GM21515 (cell line): Measurements from ENCODE around the gene RGS6.

Experiments
- ATAC-seq: cut with Tn5 transposase; IDR thresholded peaks from one replicate; pipeline ENCODE4 v1.9.1; 2021; ENCODE audit not compliant: unreplicated experiment

Gene RGS6

DNA sequence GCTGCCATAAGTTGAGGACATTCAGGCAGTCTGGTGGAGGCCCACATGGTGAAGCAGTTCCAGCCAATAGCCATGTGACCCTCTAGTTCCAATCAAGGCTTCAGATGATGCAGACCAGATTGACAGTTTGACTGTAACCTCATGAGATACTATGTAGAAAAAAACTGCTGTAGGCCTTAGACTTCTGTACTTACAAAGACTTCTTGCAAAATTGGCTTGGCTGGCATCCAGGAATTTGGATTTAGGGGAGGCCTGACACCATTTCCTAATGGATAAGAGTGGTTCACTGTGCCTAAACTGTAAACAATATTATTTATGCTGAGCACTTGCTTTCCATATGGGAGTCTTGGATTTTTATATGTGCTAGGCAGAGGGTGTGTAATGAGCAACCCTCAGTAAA, 76.4 kb downstream of the RGS6 start:
- ATAC-seq, result no peak

DNA sequence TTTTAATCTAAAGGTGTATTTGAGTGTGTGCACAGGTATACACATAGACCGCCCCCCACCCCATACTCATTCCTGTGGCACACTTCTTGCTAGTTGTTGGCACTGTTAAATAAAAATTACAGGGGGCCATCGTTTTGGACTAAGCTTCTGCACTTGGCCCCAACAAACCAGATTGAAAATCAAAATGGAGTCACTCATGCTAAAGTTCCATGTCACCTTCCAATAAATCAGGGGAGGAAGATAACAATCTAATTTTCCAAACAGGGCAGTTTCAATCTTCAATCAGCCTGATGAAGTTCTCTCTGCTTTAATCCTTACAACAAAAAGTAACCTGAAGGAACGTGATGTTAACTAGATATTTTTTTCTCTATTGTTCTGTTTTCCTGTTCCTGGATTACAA, 78.2 kb downstream of the RGS6 start:
- no peak for ATAC-seq

DNA sequence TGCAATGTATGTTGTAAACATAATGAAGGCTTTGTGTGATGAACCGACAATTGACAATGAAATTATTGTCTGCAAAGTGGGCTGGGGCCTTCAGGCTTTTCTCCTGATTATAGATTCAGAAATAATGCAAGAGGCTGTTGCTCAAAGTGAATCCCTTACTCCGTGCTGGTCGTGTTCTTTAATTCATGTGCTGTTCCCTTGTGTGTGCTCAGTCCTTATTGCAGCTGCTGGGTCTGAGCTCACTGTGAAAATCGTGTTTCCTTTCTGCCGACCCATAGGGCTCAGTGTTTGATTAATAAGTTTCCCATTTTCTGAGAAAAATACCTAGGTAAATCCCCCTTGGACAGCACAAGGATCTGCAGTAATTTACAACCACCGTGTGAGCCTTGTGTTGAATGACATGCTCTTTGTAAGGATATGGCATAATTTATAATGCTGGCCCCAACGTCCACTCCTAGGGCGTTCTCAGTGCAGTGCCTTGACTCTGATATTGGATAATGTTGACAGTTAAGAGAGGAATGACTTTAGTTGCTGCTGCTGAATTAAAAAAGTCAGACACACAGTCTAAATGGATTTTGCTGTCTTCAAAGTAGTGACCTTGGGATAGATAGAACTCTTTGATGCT, 81.6 kb downstream of the RGS6 start:
- ATAC-seq, result no peak

DNA sequence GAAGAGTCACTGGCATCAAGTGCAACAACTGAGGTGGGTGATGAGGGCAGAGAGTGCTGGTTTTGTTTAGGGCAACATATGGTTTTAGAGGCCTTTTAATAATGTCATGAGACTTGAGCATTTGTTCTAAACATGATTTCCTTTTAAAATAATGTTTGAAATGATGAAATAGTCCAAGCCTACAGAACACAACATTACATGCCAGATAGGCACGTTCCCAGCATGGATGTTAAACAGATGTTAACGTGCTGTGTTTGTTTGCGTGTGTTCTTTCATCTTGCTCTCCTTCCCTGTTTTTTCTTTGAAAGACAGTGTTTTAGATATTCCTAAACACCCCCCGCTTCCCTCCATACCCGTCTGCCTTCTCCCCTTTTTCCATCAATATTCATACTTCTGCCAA, 82.3 kb downstream of the RGS6 start:
- no peak for ATAC-seq

DNA sequence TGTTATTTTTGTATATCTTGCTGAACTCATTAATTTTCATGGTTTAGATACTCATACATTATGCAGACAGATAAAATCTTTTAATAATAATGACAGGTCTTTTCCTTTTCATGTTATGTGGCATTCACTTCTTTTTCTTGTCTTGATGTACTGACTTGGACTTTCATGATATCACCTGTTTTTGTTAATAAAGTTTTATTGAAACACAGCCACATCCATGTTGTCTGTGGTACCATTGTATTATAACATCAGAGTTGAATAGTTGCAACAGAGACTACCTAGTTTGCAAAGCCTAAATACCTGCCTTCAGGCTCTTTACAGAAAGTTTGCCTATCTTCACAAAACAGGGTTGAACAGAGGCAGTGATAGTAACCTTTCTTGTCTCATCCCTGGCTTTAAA, 85.1 kb downstream of the RGS6 start:
- no peak for ATAC-seq

DNA sequence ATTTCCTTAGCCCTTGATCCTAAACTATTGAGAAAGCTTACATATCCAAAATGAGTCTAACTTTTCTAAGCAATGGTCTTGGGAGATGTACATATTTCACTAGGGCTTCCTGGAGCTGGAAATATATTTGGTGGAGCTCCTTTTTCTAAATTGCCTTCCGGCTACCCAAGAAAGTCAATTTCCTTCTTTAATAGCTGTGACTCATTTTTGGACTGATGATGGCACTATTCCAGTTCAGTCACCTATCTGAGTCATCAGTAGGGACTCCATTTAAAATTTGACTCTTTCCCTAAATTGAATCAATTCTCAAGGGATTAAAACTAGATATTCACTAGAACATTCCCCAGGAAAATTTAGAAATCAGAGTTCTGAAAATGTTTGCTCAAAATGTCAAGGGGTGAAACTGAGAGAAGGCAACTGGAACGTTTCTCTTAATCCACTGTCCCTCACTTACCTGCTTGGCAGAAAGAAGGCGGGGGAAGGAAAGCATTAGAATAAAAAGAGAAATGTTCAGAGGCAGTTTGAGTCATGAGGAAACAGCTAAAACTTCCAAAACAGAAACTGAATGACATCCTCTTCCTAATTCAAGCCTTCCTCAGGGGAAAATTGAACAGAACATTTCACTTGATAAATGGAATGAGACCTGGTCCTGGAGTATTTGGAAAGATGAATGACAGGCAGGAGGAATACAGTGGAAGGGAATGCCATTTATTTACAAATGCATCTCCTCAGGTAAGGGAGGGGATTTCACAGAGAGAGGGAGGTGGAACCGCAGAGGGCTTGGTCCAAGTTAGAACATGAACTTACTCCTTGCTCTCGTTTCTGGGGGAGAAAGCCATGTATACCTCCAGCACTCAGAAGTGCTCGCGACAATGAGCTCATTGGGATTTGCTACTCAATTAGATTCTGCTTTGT, 91.2 kb downstream of the RGS6 start:
- no peak for ATAC-seq

DNA sequence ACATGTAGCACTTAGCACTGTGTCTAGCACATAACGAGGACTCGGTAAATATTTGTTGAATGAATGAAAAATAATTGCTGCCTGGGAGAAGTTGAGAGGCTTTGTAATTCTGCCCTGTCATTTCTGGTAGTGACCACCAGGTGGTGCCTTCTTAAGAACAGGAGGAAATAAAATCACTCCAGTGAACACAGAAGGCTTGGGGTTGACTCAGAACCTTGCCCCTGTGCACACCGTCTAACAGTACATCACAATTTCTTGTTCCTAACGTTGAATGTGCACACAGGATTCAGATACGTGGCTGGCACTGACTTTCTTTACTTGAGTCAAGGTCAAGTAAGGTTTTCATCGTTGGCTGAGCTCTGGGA, 91.8 kb downstream of the RGS6 start:
- no peak for ATAC-seq

DNA sequence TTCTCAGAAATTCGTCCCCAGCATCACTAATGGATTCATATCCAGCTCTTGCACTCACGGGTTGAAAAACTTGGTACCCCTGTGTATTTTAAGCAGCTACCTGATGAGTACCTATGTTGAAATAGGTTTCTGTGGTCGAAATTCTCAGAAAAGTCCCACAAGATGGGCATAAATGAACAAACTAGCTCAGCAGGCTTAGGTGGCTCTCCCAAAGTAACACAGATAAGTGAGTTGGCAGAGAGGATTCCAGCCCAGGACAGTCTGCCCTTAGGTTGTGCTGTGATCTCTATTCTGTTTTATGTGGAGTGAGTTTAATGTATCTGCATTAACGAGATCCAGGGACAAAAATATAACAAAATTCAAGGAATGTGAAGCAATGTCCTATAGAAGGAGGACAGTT, 92.3 kb downstream of the RGS6 start:
- ATAC-seq, result no peak

DNA sequence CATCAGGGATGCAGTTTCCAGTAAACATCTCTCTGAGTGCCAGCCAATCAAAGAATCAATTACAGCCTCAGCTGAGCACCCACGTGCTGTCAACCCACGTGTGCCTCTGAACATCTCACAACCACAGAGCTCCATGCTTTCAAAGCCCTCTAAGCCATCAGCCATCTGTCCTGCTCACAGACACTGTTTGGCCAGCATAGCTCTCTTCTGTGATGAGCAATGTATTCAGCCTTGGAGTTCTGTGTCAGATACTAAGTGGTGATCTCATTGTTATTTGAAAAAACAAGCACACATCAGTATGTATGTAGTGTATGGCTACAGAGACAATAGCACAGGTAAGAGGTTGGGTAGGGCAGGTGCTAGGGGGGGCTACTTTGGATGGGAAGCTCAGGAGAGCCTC, 94.3 kb downstream of the RGS6 start:
- no peak for ATAC-seq

DNA sequence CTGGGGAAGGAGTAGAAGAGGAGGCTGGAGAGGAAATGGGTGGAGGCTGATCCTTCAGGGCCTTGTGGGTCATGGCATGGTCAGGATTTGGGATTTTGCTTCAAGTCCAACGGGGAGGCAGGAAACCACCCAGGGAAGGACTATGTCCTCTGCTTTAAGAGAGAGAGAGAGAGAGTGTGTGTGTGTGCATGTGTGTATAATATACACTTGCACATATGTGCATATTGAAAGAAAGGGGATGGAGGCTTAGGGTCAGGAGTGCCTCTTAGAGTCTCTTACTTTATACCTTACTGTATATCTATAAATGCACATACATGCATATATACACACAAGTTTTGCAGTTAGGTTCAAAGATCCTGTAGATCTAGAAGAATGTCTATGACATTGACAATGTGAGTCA, 94.8 kb downstream of the RGS6 start:
- no peak for ATAC-seq

DNA sequence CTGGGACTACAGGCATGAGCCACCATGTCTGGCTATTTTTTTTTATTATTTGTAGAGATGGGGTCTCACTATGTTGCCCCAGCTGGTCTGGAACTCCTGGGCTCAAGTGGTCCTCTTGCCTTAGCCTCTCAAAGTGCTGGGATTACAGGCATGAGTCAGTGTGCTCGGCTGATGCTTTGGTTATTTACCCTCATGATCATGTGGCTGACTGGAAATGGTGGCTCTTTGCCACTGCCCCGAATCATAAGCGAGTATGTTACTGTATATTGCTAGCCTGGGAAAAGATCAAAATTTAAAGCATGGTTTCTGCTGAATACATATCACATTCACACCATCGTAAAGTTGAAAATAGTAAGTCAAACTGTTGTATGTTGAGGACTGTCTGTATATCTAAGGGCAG, 101.1 kb downstream of the RGS6 start:
- no peak for ATAC-seq

DNA sequence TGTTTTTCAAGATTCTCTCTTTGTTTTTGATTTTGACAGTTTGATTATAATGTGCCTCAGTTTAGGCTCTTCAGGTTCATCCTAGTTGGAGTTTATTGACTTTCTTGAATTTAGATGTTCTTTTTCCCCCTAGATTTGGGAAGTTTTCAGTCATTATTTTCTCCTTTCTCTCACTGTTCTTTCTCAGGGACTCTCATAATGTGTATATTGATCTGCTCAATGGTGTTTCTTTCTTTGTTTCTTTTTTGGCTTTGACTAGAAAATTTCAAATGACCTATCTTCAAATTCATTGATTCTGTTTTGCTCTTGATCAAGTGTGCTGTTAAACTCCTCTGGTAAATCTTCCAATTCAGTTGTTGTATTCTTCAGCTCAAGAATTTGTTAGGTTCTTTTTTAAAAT, 108.3 kb downstream of the RGS6 start:
- no peak for ATAC-seq

DNA sequence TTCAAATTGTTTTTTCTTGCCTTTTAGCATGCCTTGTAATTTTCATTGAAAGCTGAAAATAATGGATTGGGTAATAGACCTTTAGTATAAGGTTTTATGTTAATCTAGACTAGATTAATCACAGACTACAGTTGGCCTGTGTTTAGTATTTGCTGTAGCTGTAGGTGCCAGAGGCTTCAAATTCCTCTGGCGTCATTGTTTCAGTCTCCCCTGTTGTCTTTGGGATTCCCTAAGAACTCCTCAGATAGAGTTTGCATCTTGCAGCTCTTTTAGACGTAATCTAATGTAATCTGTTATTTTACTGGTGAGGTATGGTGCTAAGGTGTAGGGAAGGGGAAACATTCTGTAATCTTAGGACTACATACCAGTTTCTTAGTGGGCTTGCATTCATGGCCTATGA, 113.0 kb downstream of the RGS6 start:
- ATAC-seq, result no peak

DNA sequence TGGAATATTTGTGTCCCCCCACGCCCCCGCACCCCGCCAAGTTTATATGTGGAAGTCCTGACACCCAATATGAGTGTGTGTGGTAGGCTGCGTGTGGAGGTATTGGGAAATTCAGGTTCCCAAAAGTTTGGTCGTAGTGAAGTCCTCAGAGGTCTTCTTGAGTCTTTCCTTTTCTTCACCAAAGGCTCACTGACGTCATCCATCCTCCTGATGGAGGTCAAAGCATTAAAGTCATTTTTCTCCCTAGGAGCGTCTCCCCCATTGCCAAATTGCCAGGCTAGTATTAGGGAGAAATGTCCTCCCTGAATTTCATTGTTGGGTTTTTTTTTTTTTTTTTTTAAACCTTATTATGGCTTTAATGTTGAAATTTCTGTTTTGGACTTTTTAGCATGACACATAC, 113.7 kb downstream of the RGS6 start:
- ATAC-seq, result no peak

DNA sequence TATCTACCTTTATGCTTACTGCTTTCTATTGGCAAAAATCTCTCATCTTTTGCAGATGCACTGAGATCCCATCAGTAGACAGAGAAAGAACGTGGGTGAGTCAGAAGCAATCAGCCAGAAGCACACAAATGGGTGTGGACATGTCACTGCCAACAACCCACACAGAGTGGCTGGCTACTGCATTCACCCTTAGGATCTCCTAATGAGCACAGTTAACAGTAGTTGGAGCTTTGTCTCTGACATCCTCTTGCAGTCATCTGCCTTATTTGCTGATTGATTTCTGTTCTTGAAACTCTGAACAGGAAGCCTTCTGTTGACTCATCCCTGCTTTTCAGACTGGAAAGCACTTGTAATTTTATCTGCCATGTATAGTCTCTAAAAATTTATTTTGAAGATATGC, 117.2 kb downstream of the RGS6 start:
- ATAC-seq, result no peak

DNA sequence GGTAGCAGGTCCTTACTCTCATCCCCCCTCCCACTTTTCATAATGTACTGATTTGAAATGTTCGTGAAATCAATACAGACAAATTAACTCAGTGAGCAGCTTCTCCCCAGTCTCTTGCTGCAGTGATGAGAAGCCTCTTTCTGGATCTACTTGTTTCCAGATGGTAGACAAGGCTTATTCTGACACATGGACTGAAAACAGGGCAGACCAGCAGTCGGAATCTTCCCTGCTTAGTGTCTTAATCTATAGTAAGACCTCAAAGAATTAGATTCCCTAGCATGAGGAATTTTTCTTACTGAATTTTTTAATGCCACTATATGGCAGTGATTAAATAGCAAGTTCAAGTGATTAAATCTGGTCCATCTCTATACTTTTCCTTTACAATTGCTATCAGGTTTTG, 120.1 kb downstream of the RGS6 start:
- ATAC-seq, result no peak

DNA sequence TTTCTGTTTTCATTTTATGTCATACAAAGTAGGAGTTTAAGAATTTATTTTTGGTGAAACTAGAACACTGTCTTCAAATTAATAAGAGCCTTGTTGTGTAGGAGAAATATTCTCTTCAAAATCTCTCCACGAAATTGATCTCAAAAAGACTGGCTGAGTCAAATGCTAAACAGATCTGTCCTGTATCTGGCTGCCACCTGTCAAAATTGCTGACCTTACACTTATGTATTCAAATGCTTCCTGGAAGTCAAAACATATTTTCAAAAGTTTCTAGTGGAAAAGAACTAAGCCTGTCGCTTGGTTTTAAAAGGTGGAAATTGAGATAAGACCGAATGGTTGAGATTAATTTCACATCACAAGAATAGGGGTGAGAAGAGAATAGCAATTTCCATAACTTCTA, 121.4 kb downstream of the RGS6 start:
- no peak for ATAC-seq

DNA sequence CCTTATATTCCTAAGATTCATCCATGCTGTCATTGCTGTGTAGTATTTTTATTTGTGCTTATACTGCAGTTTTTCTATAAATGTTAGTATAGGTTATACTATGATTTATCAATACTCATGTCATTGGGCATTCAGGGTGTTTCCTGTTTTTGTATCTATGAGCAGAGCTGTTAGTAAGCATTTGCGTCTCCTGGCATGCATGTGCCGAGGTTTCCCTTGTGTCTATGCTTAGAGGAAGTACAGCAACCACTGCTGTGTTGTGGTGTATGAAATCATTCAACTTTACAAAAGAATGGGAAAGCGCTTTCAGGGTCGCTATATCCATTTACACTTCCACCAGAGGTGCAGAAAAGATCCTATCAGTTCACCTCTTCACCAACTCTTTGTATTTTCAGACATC, 122.7 kb downstream of the RGS6 start:
- ATAC-seq, result no peak

DNA sequence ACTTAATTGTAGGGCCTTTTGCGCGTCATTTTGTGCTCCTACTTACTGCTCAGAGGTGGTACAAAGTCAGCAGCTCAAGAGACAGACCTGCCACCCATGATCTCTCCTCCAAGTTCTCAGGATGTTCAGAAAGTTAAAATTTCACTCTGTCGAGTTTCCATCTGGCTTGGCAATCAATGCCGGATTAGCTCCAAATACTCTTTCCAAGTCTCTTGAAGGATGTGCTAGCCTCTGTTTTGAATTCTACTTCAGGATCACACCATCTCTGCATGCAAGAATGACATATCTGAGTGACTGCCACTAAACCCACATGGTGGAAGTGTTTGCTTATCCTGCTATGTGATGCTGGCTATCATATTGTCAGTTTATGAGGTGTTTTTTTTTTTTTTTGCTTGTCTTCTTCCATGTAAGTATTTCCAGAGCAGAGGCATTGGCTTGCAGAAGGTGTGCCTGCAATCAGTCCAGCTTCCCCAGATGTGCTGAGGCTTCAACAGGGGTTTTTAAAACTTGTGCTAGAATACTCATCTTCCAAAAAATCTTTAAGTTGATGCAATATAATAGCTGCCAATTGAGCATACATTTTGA, 125.6 kb downstream of the RGS6 start:
- no peak for ATAC-seq

DNA sequence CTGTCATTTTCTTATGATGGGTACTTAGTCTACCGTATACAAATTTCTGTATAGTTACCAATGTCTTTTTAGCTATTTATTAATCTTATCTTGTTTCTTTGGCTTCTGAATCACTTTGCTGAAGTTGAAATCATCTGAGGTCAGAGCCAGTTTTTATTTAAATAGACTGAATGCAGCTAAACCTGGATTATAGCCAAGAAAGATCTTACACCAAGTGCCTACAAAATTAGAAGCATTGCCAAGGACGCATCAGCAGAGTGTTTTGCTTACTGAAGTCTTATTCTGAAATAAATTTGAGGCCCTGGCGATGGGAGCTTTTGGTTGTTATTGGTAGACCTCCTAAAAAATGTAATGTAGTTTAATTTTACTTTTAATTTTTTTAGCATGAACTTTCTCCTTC, 128.2 kb downstream of the RGS6 start:
- ATAC-seq, result no peak

DNA sequence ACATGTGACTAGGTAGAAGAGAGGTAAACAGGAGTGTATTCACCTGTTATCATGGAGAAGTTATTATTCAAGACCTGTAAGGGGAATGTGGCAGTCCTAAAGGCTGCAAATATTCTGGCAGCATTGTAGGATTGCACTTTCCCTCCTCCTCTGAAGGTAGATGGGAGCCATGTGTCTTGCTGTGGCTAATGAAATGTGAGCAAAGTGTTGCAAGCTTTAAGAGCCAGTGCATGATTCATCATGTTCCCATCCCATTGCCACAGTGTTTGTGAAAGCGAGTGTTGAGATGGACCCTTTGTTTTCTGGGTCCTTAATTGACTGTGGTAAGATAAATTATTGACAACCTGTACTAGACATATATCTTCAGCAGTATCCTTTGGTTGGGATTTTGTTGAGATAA, 128.7 kb downstream of the RGS6 start:
- no peak for ATAC-seq

DNA sequence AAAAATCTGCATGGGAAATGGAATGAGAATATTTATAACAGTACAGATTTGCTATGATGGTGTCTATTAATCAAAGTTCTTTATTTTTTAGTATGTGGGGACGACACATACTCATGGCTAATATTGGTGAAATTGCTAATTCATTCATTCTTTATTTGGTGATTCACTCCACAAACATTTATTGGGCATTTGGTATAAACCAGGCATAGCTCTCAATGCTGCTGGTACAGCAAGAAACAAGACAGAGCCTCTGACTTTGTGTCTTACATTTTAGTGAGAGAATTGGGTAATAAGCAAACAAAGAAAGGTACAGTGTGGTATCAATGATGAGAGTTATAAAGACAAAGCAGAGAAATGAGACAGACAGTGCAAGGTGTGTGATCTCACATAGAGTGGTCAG, 129.5 kb downstream of the RGS6 start:
- no peak for ATAC-seq
